SU-DHL-6 (cell line): ENCODE results near the gene AKR1C3.
"Not testable (repeated sequence)": the region's sequence is repeated elsewhere in the genome, so short reads cannot be mapped to it uniquely, and the experiment has no call there.

Experiments used
- H2AFZ ChIP-seq: fragments of 200-600 bp; sonication (generic); 2 replicates; pipeline ENCODE4 v1.6.1; 2014; ENCODE audit warnings: low read depth, mild to moderate bottlenecking, moderate library complexity, mixed read lengths, antibody characterized with exemption, low read length; ENCODE audit not compliant: severe bottlenecking
- H3F3A ChIP-seq: fragments of 200-600 bp; shearing (Covaris generic); 2 replicates; pipeline ENCODE4 v1.6.0; 2016; ENCODE audit warnings: antibody characterized with exemption, mild to moderate bottlenecking; ENCODE audit not compliant: insufficient read depth
- H3K27ac ChIP-seq: fragments of 200-600 bp; sonication (generic); 2 replicates; pipeline ENCODE4 v1.5.1; 2016; ENCODE audit warnings: low read depth, mild to moderate bottlenecking, low read length, moderate library complexity, mixed read lengths
- H3K27me3 ChIP-seq: fragments of 200-600 bp; sonication (generic), shearing (Covaris generic); 2 replicates; pipeline ENCODE4 v1.6.0; 2014; ENCODE audit warnings: mild to moderate bottlenecking, low read length
- H3K36me3 ChIP-seq: fragments of 200-600 bp; sonication (generic); 2 replicates; pipeline ENCODE4 v1.6.1; 2014; ENCODE audit warnings: mild to moderate bottlenecking, low read length, mixed read lengths
- H3K4me2 ChIP-seq: fragments of 300-600, 200-600 bp; shearing (Covaris generic), sonication (generic); 2 replicates; pipeline ENCODE4 v1.6.0; 2014; ENCODE audit warnings: low read length, low read depth, mild to moderate bottlenecking; ENCODE audit not compliant: poor library complexity, severe bottlenecking
- H3K4me3 ChIP-seq: fragments of 200-600 bp; sonication (generic); 2 replicates; pipeline ENCODE4 v1.5.1; 2014; ENCODE audit warnings: antibody characterized with exemption, low read length, mild to moderate bottlenecking, mixed read lengths; ENCODE audit not compliant: insufficient read depth, poor library complexity, severe bottlenecking
- H3K79me2 ChIP-seq: fragments of 200-600 bp; sonication (generic); 2 replicates; pipeline ENCODE4 v1.6.1; 2014; ENCODE audit warnings: mild to moderate bottlenecking, low read length, moderate library complexity; ENCODE audit not compliant: insufficient read depth
- H3K9ac ChIP-seq: fragments of 200-600 bp; sonication (generic); 2 replicates; pipeline ENCODE4 v1.7.0; 2014; ENCODE audit warnings: mild to moderate bottlenecking, low read length
- H3K9me2 ChIP-seq: fragments of 200-600 bp; sonication (generic); replicated peaks from 2 replicates; pipeline ENCODE4 v1.6.1; 2014; ENCODE audit warnings: low read length; ENCODE audit not compliant: insufficient read depth
- H3K9me3 ChIP-seq: fragments of 200-600 bp; sonication (generic); 2 replicates; pipeline ENCODE4 v1.6.1; 2014; ENCODE audit warnings: low read length, mixed read lengths; ENCODE audit not compliant: insufficient read depth
- H4K20me1 ChIP-seq: fragments of 200-600 bp; sonication (generic); 2 replicates; pipeline ENCODE4 v1.6.1; 2014; ENCODE audit warnings: low read depth, mild to moderate bottlenecking, antibody characterized with exemption, low read length, moderate library complexity, mixed read lengths
- EZH2phosphoT487 ChIP-seq: fragments of 200-600 bp; sonication (generic), shearing (Covaris generic); conservative IDR thresholded peaks from 2 replicates; pipeline ENCODE4 v1.6.1; 2018; ENCODE audit warnings: mild to moderate bottlenecking, antibody characterized with exemption, low read length, moderate library complexity, mixed read lengths
- TF ChIP-seq, protein P1 (sequence below): fragments of 200-600 bp; sonication (generic); IDR thresholded peaks from one replicate; pipeline ENCODE4 v1.5.1; 2017; ENCODE audit warnings: antibody characterized with exemption, mild to moderate bottlenecking, low read length, moderate library complexity; ENCODE audit not compliant: insufficient read depth, poor library complexity, severe bottlenecking

The AKR1C3 gene

DNA sequence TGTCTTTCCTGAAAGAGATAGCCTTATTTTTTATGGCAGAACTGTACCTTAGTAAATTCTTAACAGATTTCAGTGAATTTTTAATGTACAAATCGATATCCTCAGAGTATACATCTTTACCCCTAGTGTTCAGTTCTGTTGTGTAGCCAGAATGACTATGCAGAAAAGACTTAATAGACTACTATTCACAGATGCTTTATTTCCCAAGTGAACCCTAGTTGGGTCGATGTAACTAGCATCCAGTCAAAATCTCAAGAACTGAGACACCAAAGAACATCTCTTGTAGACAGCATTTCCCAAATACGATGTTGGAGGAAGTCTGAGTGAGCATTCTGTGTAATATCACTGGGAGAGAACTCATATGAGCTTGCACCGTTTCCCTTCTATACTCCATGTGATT lies 1.5 kb downstream of the AKR1C3 start:
- no peak overlapping the region for H2AFZ ChIP-seq
- no peak overlapping the region for H3K4me3 ChIP-seq
- H3K79me2 ChIP-seq = no peaks in the 10 kb centered on the region
- no peaks in the 10 kb centered on the region for H3F3A ChIP-seq
- H3K27ac ChIP-seq = no peak overlapping the region
- H3K9ac ChIP-seq = no peak overlapping the region
- H3K9me2 ChIP-seq = no peaks in the 10 kb centered on the region
- no peaks in the 10 kb centered on the region for H3K9me3 ChIP-seq
- no peaks in the 10 kb centered on the region for H3K27me3 ChIP-seq
- H4K20me1 ChIP-seq = no peaks in the 10 kb centered on the region
- no peak overlapping the region for H3K4me2 ChIP-seq
- no peaks in the 10 kb centered on the region for H3K36me3 ChIP-seq
- no peak for TF ChIP-seq EZH2phosphoT487
- TF ChIP-seq, protein P1, sequence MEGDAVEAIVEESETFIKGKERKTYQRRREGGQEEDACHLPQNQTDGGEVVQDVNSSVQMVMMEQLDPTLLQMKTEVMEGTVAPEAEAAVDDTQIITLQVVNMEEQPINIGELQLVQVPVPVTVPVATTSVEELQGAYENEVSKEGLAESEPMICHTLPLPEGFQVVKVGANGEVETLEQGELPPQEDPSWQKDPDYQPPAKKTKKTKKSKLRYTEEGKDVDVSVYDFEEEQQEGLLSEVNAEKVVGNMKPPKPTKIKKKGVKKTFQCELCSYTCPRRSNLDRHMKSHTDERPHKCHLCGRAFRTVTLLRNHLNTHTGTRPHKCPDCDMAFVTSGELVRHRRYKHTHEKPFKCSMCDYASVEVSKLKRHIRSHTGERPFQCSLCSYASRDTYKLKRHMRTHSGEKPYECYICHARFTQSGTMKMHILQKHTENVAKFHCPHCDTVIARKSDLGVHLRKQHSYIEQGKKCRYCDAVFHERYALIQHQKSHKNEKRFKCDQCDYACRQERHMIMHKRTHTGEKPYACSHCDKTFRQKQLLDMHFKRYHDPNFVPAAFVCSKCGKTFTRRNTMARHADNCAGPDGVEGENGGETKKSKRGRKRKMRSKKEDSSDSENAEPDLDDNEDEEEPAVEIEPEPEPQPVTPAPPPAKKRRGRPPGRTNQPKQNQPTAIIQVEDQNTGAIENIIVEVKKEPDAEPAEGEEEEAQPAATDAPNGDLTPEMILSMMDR = no peak

DNA sequence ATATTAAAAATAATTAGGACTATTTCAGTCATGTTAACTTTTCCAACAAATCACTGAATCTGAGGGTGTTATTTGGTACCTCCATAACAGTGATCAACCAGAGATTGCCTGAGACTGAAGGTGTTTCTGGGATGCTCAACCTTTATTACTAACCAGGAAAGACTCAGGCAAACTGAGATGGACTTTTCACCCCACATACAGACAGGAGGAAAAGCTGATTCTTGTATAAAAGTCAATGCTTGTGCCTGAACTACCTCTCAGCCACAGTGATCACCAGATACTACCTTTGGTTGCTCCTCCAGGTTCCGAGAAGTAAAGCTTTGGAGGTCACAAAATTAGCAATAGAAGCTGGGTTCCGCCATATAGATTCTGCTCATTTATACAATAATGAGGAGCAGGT lies 1.9 kb downstream of the AKR1C3 start:
- H3K4me3 ChIP-seq = no peak overlapping the region
- no peak overlapping the region for H3K9ac ChIP-seq
- H3K36me3 ChIP-seq = no peaks in the 10 kb centered on the region
- H3F3A ChIP-seq = no peaks in the 10 kb centered on the region
- no peaks in the 10 kb centered on the region for H3K79me2 ChIP-seq
- no peaks in the 10 kb centered on the region for H3K27me3 ChIP-seq
- H3K9me2 ChIP-seq = no peaks in the 10 kb centered on the region
- no peak overlapping the region for H3K4me2 ChIP-seq
- no peaks in the 10 kb centered on the region for H3K9me3 ChIP-seq
- no peaks in the 10 kb centered on the region for H4K20me1 ChIP-seq
- no peak overlapping the region for H3K27ac ChIP-seq
- TF ChIP-seq, protein P1 = no peak
- TF ChIP-seq EZH2phosphoT487 = no peak
- no peak overlapping the region for H2AFZ ChIP-seq

DNA sequence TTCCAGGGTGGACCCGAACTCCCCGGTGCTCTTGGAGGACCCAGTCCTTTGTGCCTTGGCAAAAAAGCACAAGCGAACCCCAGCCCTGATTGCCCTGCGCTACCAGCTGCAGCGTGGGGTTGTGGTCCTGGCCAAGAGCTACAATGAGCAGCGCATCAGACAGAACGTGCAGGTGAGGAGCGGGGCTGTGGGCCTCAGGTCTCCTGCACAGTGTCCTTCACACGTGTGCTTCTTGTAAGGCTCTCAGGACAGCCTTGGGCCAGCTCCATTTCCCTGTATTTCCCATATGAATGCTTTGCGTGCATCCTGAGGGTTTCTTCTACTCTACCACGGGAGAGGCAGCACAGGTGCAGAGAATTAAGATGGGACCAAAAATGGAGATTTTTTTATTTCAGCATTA lies 8.3 kb downstream of the AKR1C3 start:
- H3K9me3 ChIP-seq, H3K79me2 ChIP-seq, H3F3A ChIP-seq, H3K9me2 ChIP-seq, H2AFZ ChIP-seq, H4K20me1 ChIP-seq, H3K4me3 ChIP-seq, H3K27me3 ChIP-seq, H3K27ac ChIP-seq, H3K4me2 ChIP-seq, H3K9ac ChIP-seq, H3K36me3 ChIP-seq: not testable (repeated sequence)

DNA sequence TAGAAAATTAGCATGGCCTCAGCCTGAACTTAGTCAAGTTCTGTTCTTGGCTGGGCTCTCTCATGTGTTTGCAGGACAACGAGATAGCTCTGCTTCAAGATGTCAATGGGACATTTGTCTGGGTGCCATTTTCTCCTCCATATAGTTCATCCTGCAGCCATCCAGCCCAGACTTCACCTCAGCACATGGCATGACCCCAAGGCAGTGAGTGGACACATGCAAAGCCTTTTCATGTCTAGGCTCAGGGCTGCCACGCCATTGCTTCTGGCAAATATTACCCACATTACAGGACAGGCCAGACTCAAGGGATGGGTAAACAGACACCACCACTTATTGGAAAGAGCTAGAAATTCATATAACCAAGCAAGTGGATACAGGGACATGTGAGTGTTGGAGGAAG lies 9.3 kb downstream of the AKR1C3 start:
- Histone ChIP-seq H4K20me1 (no peaks in the 10 kb centered on the region), H3F3A (no peaks in the 10 kb centered on the region), H3K27me3 (no peaks in the 10 kb centered on the region), H3K9me2 (no peaks in the 10 kb centered on the region), H3K9me3 (no peaks in the 10 kb centered on the region), H3K9ac (no peak overlapping the region), H3K4me2 (no peak overlapping the region), H2AFZ (no peak overlapping the region), H3K4me3 (no peak overlapping the region), H3K27ac (no peak overlapping the region), H3K36me3 (no peaks in the 10 kb centered on the region), H3K79me2 (no peaks in the 10 kb centered on the region)
- no peak for TF ChIP-seq EZH2phosphoT487
- TF ChIP-seq, protein P1 = no peak
